BJ (cell line): ENCODE results near the gene DCN. TPM values are rescaled to one million over a fixed set of nuclear protein-coding genes. Genes with fewer than 3 reads are reported as not detected.

ENCODE experiments used
- CTCF ChIA-PET: fragments of 350-600 bp; formaldehyde crosslinking; extraction: SDS; loops from one replicate; lab custom pipeline; 2021; ENCODE audit warnings: antibody characterized with exemption, inconsistent platforms; lab: Yijun Ruan, JAX
- POLR2A ChIA-PET: fragments of 300-600 bp; sonication (Branson Sonifier 250); formaldehyde crosslinking; extraction: SDS; loops from one replicate; lab custom pipeline; 2021; ENCODE audit warnings: antibody characterized with exemption; lab: Charles Lee
- DNase-seq: peaks from one replicate; pipeline ENCODE4 v3.0.0-alpha.2; 2011; ENCODE audit warnings: low read depth
- H3K27me3 ChIP-seq: 2 replicates; pipeline ENCODE4 v1.6.0; 2011; ENCODE audit warnings: low read length; ENCODE audit not compliant: control insufficient read depth, insufficient read depth
- H3K36me3 ChIP-seq: 2 replicates; pipeline ENCODE4 v1.5.1; 2011; ENCODE audit warnings: low read length; ENCODE audit not compliant: control insufficient read depth, insufficient read depth
- H3K4me3 ChIP-seq: 2 replicates; pipeline ENCODE4 v1.5.1; 2011; ENCODE audit warnings: low read depth, mild to moderate bottlenecking, control low read depth, low read length
- polyA plus RNA-seq: library from polyadenylated mRNA; depleted of rRNA; stranded (reverse); fragments of >200 nt; gene quantifications from 2 replicates; pipeline ENCODE4 v1.2.3, GENCODE V29; 2011
- TF ChIP-seq, protein P1 (sequence below): IDR thresholded peaks from 2 replicates; pipeline ENCODE4 v1.5.1; 2011; ENCODE audit warnings: low read depth, mild to moderate bottlenecking, control low read depth, inconsistent platforms, low read length, moderate library complexity; ENCODE audit not compliant: insufficient read depth

DCN gene
- polyA plus RNA-seq, 1 experiment = 823 TPM

DNA sequence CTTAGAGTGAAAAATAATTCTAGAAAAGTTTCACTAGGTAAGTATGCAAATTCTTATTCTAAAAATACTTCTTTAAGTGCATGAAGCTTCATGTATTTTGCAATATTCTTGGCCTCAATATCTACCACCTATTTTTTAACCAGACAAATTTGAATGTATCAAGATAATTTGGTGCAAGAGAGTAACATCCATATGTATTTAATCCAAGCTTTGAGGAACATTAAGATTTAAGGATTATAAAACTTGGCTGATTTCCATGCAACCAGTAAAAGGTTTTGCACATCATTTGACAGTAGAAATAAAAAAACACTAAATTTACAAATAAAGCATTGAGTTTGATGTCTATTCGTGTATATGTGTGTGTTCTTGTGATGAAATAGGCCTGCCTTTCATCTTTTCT, 79.0 kb downstream of the DCN start:
- ChIA-PET POLR2A (no interaction called here), CTCF (interaction anchor here (1.2 kb wide), 1 partner anchor 125 kb away, joined by 4 read pairs; no protein-coding TSS in a partner anchor)
- no peak for DNase-seq
- TF ChIP-seq, protein P1, sequence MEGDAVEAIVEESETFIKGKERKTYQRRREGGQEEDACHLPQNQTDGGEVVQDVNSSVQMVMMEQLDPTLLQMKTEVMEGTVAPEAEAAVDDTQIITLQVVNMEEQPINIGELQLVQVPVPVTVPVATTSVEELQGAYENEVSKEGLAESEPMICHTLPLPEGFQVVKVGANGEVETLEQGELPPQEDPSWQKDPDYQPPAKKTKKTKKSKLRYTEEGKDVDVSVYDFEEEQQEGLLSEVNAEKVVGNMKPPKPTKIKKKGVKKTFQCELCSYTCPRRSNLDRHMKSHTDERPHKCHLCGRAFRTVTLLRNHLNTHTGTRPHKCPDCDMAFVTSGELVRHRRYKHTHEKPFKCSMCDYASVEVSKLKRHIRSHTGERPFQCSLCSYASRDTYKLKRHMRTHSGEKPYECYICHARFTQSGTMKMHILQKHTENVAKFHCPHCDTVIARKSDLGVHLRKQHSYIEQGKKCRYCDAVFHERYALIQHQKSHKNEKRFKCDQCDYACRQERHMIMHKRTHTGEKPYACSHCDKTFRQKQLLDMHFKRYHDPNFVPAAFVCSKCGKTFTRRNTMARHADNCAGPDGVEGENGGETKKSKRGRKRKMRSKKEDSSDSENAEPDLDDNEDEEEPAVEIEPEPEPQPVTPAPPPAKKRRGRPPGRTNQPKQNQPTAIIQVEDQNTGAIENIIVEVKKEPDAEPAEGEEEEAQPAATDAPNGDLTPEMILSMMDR = no peak
- Histone ChIP-seq H3K27me3 (no peaks in the 10 kb centered on the region), H3K36me3 (peaks cover 7% of the 10 kb centered on the region), H3K4me3 (no peak overlapping the region)

DNA sequence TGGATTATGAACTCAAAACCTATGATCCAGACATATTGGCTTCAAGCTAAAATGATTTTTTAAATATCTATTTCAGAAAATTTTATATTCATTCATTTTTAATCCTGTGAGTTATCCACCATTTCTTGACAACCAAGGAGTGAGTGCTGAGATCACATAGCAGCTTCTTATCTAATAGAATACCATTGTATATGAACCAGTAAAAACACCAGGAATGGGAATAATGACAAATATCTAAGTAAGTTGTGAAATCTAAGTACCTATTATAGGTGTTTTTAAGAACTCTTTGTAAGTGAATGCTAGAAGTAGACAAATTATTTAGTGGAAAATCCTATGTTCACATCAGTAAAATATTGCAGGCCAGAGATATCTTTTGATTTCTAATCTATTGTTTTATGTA, 79.5 kb downstream of the DCN start:
- Histone ChIP-seq H3K36me3 (peaks cover 4% of the 10 kb centered on the region), H3K4me3 (no peak overlapping the region), H3K27me3 (no peaks in the 10 kb centered on the region)
- ChIA-PET POLR2A (no interaction called here), CTCF (interaction anchor here (1.2 kb wide), 1 partner anchor 125 kb away, joined by 4 read pairs; no protein-coding TSS in a partner anchor)
- TF ChIP-seq, protein P1 = no peak
- DNase-seq = no peak

DNA sequence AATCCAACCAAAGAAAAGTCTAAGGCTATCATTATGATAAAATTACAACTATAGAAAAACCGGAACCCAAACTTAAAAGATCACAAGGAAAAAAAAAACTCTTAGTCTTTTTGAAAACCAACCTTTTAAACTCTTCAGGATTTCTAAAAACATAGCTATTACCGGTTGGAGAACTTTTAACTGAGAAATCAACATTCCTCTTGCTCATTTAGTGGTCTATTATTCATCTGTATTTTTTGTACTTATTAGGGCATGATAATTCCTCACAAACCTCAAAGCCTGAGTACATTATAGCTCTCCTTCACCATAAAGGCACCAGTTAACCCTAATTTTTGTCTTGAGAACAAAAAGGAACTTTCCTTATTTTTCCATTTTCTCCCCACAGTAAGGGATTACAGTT, 81.7 kb downstream of the DCN start:
- TF ChIP-seq, protein P1 = no peak
- ChIA-PET POLR2A (interaction anchor here (0.6 to 0.7 kb wide), 2 partner anchors 51 to 127 kb away, joined by 3 to 5 read pairs; no protein-coding TSS in a partner anchor), CTCF (interaction anchor here (1.2 kb wide), 1 partner anchor 255 kb away, joined by 4 read pairs; no protein-coding TSS in a partner anchor)
- no peaks in the 10 kb centered on the region for H3K27me3 ChIP-seq
- no peak for DNase-seq
- no peaks in the 10 kb centered on the region; the same call in 1 of the 2 replicates for H3K36me3 ChIP-seq
- H3K4me3 ChIP-seq = no peak overlapping the region

DNA sequence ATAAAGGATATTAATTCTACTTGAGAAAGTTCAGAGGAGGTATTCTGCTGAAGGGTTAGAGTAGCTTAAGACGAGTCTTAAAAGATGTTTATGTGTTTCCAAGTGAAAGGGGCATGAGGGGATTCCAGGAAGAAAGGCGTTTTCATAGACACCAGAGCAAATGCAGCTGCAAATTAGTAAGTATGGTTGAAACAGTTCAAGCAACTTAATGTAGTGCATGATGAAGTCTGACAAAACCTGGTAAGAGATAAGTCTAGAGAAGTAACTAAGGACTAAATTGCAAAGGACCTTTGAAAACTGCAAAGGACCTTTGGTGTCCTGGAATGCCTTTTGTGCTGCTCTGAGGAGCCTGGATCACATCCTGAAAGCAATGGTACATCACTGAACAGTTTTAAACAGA, 82.8 kb downstream of the DCN start:
- TF ChIP-seq, protein P1 = no peak
- CTCF ChIA-PET = interaction anchor here (1.2 to 1.4 kb wide), 3 partner anchors 13 to 256 kb away, joined by 3 to 4 read pairs (median 3); no protein-coding TSS in a partner anchor
- Histone ChIP-seq H3K36me3 (no peaks in the 10 kb centered on the region), H3K27me3 (no peaks in the 10 kb centered on the region), H3K4me3 (no peak overlapping the region)
- POLR2A ChIA-PET = interaction anchor here (0.7 kb wide), 1 partner anchor 228 kb away, joined by 3 read pairs; no protein-coding TSS in a partner anchor
- DNase-seq = no peak

DNA sequence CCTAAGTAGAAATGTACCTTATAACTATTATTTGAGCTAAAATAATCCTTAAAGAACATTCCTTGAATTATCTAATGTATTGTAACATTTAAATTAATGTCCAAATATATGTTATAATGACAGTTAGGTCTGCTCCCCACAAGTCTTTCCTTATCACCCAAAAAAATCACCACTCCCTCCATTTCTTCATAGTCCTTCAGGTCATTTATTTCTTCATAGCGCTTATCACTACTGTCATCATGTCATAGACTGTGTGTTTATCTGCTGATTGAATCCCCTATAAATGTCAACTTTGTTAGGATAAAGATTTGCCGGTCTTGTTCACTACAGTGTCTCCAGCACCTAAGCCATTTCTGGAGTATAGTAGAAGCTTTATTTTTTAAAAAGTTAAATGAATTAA, 83.3 kb downstream of the DCN start:
- DNase-seq = no peak
- POLR2A ChIA-PET = interaction anchor here (0.7 to 0.9 kb wide), 2 partner anchors 12 to 229 kb away, joined by 3 read pairs; partner anchors contain the start of gene LUM
- CTCF ChIA-PET = interaction anchor here (1.0 to 1.4 kb wide), 3 partner anchors 9 to 78 kb away, joined by 3 to 8 read pairs (median 3); no protein-coding TSS in a partner anchor
- no peaks in the 10 kb centered on the region for H3K27me3 ChIP-seq
- H3K4me3 ChIP-seq = no peak overlapping the region
- TF ChIP-seq, protein P1 = no peak
- H3K36me3 ChIP-seq = no peaks in the 10 kb centered on the region
